GM23338 (cell line): ENCODE results near the gene TENT5C. TPM values are rescaled to one million over a fixed set of nuclear protein-coding genes. Genes with fewer than 3 reads are reported as not detected.

Experiments
- ATAC-seq: fragments of 200-7000 bp; cut with Tn5 transposase; 3 replicates; pipeline ENCODE4 v1.9.1; 2020
- DNase-seq: peaks from one replicate; pipeline ENCODE4 v3.0.0-alpha.2; 2015; ENCODE audit warnings: low spot score
- H2AFZ ChIP-seq: fragments of 200-600 bp; sonication (generic); 2 replicates; pipeline ENCODE4 v1.8.0; 2016; ENCODE audit warnings: antibody characterized with exemption, mild to moderate bottlenecking, moderate library complexity
- H3F3A ChIP-seq: fragments of 200-600 bp; sonication (generic); replicated peaks from 2 replicates; pipeline ENCODE4 v1.8.0; 2017; ENCODE audit warnings: antibody characterized with exemption, mixed run types, low read depth
- H3K27ac ChIP-seq: fragments of 200-600 bp; sonication (generic); 2 replicates; pipeline ENCODE4 v1.6.1; 2016; ENCODE audit warnings: low read depth
- H3K27me3 ChIP-seq: fragments of 200-600 bp; sonication (generic); 2 replicates; pipeline ENCODE4 v1.8.0; 2016; ENCODE audit warnings: mild to moderate bottlenecking, mixed run types, moderate library complexity; ENCODE audit not compliant: insufficient read depth
- H3K36me3 ChIP-seq: fragments of 200-600 bp; sonication (generic); 2 replicates; pipeline ENCODE4 v1.8.0; 2016; ENCODE audit warnings: mild to moderate bottlenecking; ENCODE audit not compliant: insufficient read depth
- H3K4me1 ChIP-seq: fragments of 200-600 bp; sonication (generic); 2 replicates; pipeline ENCODE4 v1.8.0; 2016; ENCODE audit warnings: mild to moderate bottlenecking, moderate library complexity; ENCODE audit not compliant: insufficient read depth
- H3K4me2 ChIP-seq: fragments of 200-600 bp; sonication (generic); 2 replicates; pipeline ENCODE4 v1.7.1; 2017; ENCODE audit warnings: mixed run types
- H3K4me3 ChIP-seq: fragments of 200-600 bp; sonication (generic); 2 replicates; pipeline ENCODE4 v1.6.1; 2016; ENCODE audit warnings: mixed run types
- H3K79me2 ChIP-seq: fragments of 200-600 bp; sonication (generic); replicated peaks from 2 replicates; pipeline ENCODE4 v1.8.0; 2017; ENCODE audit warnings: mild to moderate bottlenecking; ENCODE audit not compliant: insufficient read depth
- H3K9me2 ChIP-seq: fragments of 200-600 bp; sonication (generic); 2 replicates; pipeline ENCODE4 v1.8.0; 2017; ENCODE audit not compliant: insufficient read depth
- H4K20me1 ChIP-seq: fragments of 200-600 bp; sonication (generic); replicated peaks from 2 replicates; pipeline ENCODE4 v1.8.0; 2017; ENCODE audit warnings: mild to moderate bottlenecking; ENCODE audit not compliant: insufficient read depth
- H3K27ac Mint-ChIP-seq: 2 replicates; pipeline ENCODE4 v1.8.0; 2020; ENCODE audit warnings: inconsistent platforms, mild to moderate bottlenecking, moderate library complexity, mixed read lengths
- H3K27me3 Mint-ChIP-seq: 3 replicates; pipeline ENCODE4 v1.8.0; 2022; ENCODE audit warnings: low read depth, mild to moderate bottlenecking, moderate library complexity, mixed read lengths, inconsistent platforms; ENCODE audit not compliant: insufficient read depth, poor library complexity
- H3K36me3 Mint-ChIP-seq: 3 replicates; pipeline ENCODE4 v1.8.0; 2021; ENCODE audit warnings: low read depth, mild to moderate bottlenecking, inconsistent platforms, moderate library complexity, mixed read lengths
- H3K4me1 Mint-ChIP-seq: 3 replicates; pipeline ENCODE4 v1.8.0; 2020; ENCODE audit warnings: mild to moderate bottlenecking, inconsistent platforms, mixed read lengths
- H3K4me3 Mint-ChIP-seq: 3 replicates; pipeline ENCODE4 v1.8.0; 2021; ENCODE audit warnings: moderate library complexity, mild to moderate bottlenecking, inconsistent platforms, mixed read lengths
- H3K9me3 Mint-ChIP-seq: 3 replicates; pipeline ENCODE4 v1.8.0; 2020; ENCODE audit warnings: moderate library complexity, mild to moderate bottlenecking, inconsistent platforms, mixed read lengths
- CREB1 ChIP-seq: fragments of 250-450 bp; sonication (Bioruptor Pico); IDR thresholded peaks from 2 replicates; pipeline ENCODE4 v1.5.0; 2020; ENCODE audit warnings: low read depth, mild to moderate bottlenecking, moderate library complexity
- EZH2 ChIP-seq: fragments of 200-600 bp; sonication (generic); IDR thresholded peaks from one replicate; pipeline ENCODE4 v1.8.0; 2017; ENCODE audit warnings: antibody characterized with exemption, mild to moderate bottlenecking, low read depth; ENCODE audit not compliant: unreplicated experiment
- EZH2phosphoT487 ChIP-seq: fragments of 200-600 bp; sonication (generic); IDR thresholded peaks from one replicate; pipeline ENCODE4 v1.8.1; 2018; ENCODE audit warnings: antibody characterized with exemption; ENCODE audit not compliant: unreplicated experiment
- NANOG ChIP-seq: IDR thresholded peaks from 2 replicates; pipeline ENCODE4 v1.6.1; 2016; ENCODE audit warnings: antibody characterized with exemption, borderline replicate concordance
- POLR2AphosphoS5 ChIP-seq: IDR thresholded peaks from 2 replicates; pipeline ENCODE4 v1.6.1; 2016; ENCODE audit warnings: antibody characterized with exemption, low read depth
- STAT1 ChIP-seq: IDR thresholded peaks from one replicate; pipeline ENCODE4 v1.6.1; 2016; ENCODE audit warnings: antibody characterized with exemption; ENCODE audit not compliant: unreplicated experiment
- ZNF331 ChIP-seq: fragments of 250-450 bp; sonication (Bioruptor Pico); IDR thresholded peaks from 2 replicates; pipeline ENCODE4 v1.5.0; 2020; ENCODE audit warnings: low read depth, mild to moderate bottlenecking, moderate library complexity
- polyA plus RNA-seq: library from polyadenylated mRNA; unstranded; fragments of >200 nt; fragmentation: Nextera tagmentation; extraction: Ambion mirVana; gene quantifications from 2 replicates; pipeline ENCODE4 v1.2.1, GENCODE V29; 2016
- total RNA-seq: library from RNA; depleted of rRNA; stranded (reverse); fragments of >200 nt; shearing (Covaris generic); gene quantifications from 2 replicates; pipeline ENCODE4 v1.2.3, GENCODE V29; 2014
- TF ChIP-seq, protein P1 (sequence below), 2 experiments: fragments of 200-600 bp in 1 of 2; sonication (generic) in 1 of 2; conservative IDR thresholded peaks; 2 replicates each; pipeline versions ENCODE4 v1.5.1 to v1.6.1; 2016 to 2017; ENCODE audit warnings: antibody characterized with exemption in 2 of 2, low read depth in 2 of 2, mild to moderate bottlenecking in 2 of 2, moderate library complexity in 1 of 2
- TF ChIP-seq, protein P2 (sequence below): fragments of 250-450 bp; sonication (Bioruptor Pico); IDR thresholded peaks from 2 replicates; pipeline ENCODE4 v1.5.0; 2020; ENCODE audit warnings: mild to moderate bottlenecking, moderate library complexity
- TF ChIP-seq, protein P3 (sequence below): IDR thresholded peaks from 2 replicates; pipeline ENCODE4 v1.6.1; 2016; ENCODE audit warnings: antibody characterized with exemption

Gene TENT5C
- total and polyA plus RNA-seq, 2 experiments from 2014 or later = 0.23 to 0.80 TPM

DNA sequence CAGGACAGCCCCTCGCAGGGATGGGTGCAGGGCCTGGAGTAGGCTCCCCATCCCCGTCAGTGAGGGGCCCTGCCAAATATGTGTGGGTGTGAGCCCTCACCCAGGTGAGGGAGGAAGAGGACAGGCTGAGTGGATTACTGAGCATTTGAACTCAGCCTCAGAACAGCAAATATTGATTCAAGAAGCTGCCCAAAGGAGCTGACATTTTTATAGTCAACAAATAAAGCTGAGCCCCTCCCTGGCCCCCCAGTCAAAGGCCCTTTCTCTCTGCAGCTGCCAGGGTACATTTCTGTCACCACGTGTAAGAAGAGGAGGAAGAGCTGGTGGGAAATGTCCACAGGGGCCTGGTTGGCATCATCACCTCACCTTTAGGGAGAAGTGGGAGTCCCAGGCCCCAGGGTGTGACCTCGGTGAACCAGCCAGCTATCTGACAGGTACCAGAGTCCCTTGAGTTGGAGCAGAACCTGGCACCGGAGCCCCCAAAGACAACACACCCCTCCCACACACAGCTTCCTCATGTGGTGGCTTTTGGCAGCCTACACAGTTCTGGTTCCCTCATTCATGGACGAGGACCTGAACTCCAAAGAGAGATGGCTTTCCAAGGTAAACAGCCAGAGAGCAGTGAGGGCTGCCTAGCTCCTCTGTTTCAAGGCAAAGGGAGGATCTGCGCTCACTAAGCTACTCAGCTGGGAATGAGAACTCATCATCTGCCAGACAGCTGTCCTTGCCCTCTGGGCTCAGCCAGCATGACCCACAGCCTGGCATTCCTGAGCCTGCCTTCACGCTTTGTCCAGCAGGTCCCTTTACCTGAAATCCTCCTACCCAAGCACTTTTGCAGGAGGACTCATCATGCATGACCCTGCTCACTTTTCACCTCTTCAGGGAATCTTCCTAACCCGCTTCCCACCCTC is 43.0 kb upstream of the TENT5C start:
- Histone ChIP-seq H3K27ac (no peak overlapping the region), H2AFZ (no peak overlapping the region), H3K79me2 (no peaks in the 10 kb centered on the region), H3K9me2 (no peaks in the 10 kb centered on the region; the same call in 1 of the 2 replicates), H3K36me3 (no peaks in the 10 kb centered on the region), H4K20me1 (no peaks in the 10 kb centered on the region), H3K4me2 (no peak overlapping the region), H3K27me3 (no peaks in the 10 kb centered on the region), H3K4me1 (no peaks in the 10 kb centered on the region), H3K4me3 (no peak overlapping the region), H3F3A (no peaks in the 10 kb centered on the region)
- peaks cover 4% of the 10 kb centered on the region for H3K27me3 Mint-ChIP-seq
- no peak overlapping the region for H3K27ac Mint-ChIP-seq
- no peak overlapping the region for H3K4me3 Mint-ChIP-seq
- no peak for DNase-seq
- peaks cover 17% of the 10 kb centered on the region for H3K9me3 Mint-ChIP-seq
- no peak for ATAC-seq
- H3K4me1 Mint-ChIP-seq = peaks cover 2% of the 10 kb centered on the region; the same call in 1 of the 3 replicates
- peaks cover 11% of the 10 kb centered on the region for H3K36me3 Mint-ChIP-seq
- TF ChIP-seq CREB1 (CRISPR knock-in tag) = no peak

DNA sequence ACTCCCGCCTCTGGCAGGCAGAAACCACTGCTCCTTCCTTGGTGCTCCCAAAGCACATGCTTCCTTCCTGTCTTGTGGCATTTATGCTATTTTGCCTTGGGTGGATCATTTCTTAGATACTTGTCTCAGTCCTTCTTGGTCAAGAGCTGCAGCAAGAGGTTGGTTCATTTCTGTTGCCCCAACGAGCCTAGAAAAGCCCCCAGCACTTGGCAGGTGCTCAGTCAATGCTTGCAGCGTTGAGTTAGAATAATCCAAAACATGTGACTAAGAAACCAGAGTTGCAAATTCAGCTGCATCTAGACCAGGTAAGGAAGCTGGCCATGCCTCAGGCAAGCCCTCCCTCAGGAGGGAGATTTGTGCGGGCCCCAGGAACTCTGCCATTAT is 42.4 kb upstream of the TENT5C start:
- no peaks in the 10 kb centered on the region for H3K4me1 ChIP-seq
- H3K79me2 ChIP-seq = no peaks in the 10 kb centered on the region
- no peaks in the 10 kb centered on the region for H3K36me3 ChIP-seq
- H2AFZ ChIP-seq = no peak overlapping the region
- peaks cover 16% of the 10 kb centered on the region for H3K9me3 Mint-ChIP-seq
- no peaks in the 10 kb centered on the region for H3K27me3 ChIP-seq
- H3K9me2 ChIP-seq = no peaks in the 10 kb centered on the region; the same call in 1 of the 2 replicates
- peaks cover 4% of the 10 kb centered on the region for H3K27me3 Mint-ChIP-seq
- peaks cover 8% of the 10 kb centered on the region; the same call in 2 of the 3 replicates for H3K36me3 Mint-ChIP-seq
- H3K4me3 Mint-ChIP-seq = no peak overlapping the region
- peaks cover 2% of the 10 kb centered on the region; the same call in 1 of the 3 replicates for H3K4me1 Mint-ChIP-seq
- no peak overlapping the region for H3K27ac Mint-ChIP-seq
- no peak overlapping the region for H3K27ac ChIP-seq
- no peaks in the 10 kb centered on the region for H3F3A ChIP-seq
- DNase-seq = no peak
- no peak overlapping the region for H3K4me2 ChIP-seq
- H3K4me3 ChIP-seq = no peak overlapping the region
- no peak for ATAC-seq
- H4K20me1 ChIP-seq = no peaks in the 10 kb centered on the region
- TF ChIP-seq ZNF331 (CRISPR knock-in tag) = no peak
- no peak for TF ChIP-seq CREB1 (CRISPR knock-in tag)
- no peak for TF ChIP-seq NANOG
- TF ChIP-seq, protein P1, sequence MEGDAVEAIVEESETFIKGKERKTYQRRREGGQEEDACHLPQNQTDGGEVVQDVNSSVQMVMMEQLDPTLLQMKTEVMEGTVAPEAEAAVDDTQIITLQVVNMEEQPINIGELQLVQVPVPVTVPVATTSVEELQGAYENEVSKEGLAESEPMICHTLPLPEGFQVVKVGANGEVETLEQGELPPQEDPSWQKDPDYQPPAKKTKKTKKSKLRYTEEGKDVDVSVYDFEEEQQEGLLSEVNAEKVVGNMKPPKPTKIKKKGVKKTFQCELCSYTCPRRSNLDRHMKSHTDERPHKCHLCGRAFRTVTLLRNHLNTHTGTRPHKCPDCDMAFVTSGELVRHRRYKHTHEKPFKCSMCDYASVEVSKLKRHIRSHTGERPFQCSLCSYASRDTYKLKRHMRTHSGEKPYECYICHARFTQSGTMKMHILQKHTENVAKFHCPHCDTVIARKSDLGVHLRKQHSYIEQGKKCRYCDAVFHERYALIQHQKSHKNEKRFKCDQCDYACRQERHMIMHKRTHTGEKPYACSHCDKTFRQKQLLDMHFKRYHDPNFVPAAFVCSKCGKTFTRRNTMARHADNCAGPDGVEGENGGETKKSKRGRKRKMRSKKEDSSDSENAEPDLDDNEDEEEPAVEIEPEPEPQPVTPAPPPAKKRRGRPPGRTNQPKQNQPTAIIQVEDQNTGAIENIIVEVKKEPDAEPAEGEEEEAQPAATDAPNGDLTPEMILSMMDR (conservative IDR thresholded peaks at IDR 0.05; ENCODE audit: low read depth in 2 of 2) = no peak
- TF ChIP-seq EZH2 = no peak
- TF ChIP-seq EZH2phosphoT487 = no peak
- no peak for TF ChIP-seq POLR2AphosphoS5
- TF ChIP-seq, protein P2, sequence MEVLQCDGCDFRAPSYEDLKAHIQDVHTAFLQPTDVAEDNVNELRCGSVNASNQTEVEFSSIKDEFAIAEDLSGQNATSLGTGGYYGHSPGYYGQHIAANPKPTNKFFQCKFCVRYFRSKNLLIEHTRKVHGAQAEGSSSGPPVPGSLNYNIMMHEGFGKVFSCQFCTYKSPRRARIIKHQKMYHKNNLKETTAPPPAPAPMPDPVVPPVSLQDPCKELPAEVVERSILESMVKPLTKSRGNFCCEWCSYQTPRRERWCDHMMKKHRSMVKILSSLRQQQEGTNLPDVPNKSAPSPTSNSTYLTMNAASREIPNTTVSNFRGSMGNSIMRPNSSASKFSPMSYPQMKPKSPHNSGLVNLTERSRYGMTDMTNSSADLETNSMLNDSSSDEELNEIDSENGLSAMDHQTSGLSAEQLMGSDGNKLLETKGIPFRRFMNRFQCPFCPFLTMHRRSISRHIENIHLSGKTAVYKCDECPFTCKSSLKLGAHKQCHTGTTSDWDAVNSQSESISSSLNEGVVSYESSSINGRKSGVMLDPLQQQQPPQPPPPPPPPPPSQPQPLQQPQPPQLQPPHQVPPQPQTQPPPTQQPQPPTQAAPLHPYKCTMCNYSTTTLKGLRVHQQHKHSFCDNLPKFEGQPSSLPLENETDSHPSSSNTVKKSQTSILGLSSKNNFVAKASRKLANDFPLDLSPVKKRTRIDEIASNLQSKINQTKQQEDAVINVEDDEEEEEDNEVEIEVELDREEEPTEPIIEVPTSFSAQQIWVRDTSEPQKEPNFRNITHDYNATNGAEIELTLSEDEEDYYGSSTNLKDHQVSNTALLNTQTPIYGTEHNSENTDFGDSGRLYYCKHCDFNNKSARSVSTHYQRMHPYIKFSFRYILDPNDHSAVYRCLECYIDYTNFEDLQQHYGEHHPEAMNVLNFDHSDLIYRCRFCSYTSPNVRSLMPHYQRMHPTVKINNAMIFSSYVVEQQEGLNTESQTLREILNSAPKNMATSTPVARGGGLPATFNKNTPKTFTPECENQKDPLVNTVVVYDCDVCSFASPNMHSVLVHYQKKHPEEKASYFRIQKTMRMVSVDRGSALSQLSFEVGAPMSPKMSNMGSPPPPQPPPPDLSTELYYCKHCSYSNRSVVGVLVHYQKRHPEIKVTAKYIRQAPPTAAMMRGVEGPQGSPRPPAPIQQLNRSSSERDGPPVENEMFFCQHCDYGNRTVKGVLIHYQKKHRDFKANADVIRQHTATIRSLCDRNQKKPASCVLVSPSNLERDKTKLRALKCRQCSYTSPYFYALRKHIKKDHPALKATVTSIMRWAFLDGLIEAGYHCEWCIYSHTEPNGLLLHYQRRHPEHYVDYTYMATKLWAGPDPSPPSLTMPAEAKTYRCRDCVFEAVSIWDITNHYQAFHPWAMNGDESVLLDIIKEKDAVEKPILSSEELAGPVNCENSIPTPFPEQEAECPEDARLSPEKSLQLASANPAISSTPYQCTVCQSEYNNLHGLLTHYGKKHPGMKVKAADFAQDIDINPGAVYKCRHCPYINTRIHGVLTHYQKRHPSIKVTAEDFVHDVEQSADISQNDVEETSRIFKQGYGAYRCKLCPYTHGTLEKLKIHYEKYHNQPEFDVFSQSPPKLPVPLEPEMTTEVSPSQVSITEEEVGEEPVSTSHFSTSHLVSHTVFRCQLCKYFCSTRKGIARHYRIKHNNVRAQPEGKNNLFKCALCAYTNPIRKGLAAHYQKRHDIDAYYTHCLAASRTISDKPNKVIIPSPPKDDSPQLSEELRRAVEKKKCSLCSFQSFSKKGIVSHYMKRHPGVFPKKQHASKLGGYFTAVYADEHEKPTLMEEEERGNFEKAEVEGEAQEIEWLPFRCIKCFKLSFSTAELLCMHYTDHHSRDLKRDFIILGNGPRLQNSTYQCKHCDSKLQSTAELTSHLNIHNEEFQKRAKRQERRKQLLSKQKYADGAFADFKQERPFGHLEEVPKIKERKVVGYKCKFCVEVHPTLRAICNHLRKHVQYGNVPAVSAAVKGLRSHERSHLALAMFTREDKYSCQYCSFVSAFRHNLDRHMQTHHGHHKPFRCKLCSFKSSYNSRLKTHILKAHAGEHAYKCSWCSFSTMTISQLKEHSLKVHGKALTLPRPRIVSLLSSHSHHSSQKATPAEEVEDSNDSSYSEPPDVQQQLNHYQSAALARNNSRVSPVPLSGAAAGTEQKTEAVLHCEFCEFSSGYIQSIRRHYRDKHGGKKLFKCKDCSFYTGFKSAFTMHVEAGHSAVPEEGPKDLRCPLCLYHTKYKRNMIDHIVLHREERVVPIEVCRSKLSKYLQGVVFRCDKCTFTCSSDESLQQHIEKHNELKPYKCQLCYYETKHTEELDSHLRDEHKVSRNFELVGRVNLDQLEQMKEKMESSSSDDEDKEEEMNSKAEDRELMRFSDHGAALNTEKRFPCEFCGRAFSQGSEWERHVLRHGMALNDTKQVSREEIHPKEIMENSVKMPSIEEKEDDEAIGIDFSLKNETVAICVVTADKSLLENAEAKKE (CRISPR knock-in tag) = no peak
- no peak for TF ChIP-seq STAT1
- TF ChIP-seq, protein P3, sequence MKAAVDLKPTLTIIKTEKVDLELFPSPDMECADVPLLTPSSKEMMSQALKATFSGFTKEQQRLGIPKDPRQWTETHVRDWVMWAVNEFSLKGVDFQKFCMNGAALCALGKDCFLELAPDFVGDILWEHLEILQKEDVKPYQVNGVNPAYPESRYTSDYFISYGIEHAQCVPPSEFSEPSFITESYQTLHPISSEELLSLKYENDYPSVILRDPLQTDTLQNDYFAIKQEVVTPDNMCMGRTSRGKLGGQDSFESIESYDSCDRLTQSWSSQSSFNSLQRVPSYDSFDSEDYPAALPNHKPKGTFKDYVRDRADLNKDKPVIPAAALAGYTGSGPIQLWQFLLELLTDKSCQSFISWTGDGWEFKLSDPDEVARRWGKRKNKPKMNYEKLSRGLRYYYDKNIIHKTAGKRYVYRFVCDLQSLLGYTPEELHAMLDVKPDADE = no peak
